ENCODE data around the gene KBTBD6.
"Not testable (repeated sequence)": the region's sequence is repeated elsewhere in the genome, so short reads cannot be mapped to it uniquely, and the experiment has no call there.

KBTBD6 gene

GRCh38 chr13:41133951-41134350, 1.3 kb upstream of the KBTBD6 start:
- no peak for DNase-seq (ENCODE audit: low read depth in 2 of 2)

DNA sequence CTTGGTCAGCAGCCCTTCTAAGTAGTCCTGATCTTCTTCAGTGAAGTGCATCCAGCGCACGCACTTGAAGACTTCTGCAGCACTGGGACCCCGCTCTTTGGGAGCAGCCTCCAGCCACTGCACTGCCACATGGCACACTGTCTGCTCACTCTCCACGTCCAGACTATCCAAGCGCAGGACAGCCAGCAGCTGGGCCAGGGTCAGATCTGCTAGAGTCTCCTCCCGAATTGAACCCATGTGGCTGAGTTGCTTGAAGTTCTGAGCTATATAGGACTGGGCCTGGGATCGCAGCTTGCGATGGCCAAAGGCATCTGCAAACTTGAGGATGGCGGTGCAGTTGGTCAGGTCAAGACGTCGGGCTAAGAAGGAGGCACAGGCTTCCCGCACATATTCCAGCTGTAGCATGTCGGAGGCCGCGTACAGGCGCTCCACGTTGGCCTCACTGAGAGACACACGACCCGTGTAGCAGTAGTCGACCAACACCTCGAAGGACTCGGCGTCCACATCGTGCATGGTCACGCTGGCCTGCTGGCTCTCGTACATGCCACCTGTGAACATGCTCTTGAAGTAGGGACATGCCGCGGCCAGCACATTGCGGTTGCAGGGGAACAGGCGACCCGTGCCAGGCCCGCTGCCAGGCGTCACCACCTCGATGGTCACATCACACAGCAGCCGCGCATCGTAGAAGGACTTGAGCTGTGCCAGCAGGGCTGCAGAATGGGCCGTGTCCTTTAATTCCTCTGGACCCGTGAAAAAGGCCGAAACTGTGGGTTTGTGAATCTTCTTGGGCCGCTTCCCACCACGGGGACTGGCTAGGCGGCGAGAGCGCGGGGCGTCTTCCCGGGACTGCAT, 716 bp downstream of the KBTBD6 start:
- not testable (repeated sequence) for DNase-seq (ENCODE audit: low read depth in 2 of 2)

DNA sequence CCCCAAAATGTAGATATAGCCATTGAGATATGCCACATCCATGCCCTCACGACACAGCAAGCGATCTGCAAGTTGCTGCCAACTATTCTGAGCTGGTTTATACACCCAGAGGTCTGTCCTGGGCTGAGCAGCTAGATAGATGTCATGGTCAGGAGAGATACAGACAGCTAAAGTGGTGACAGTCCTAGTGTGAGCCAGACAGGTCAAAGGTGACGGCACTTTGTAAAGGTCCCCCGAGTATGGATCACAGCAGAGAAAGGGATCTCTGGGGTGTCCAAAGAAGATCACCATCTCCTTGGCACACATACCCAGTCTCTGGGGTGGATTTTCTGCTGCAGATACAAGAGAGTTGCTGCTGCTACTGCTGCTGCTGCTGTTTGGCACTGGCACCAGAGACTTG, 1.4 kb downstream of the KBTBD6 start:
- DNase-seq (ENCODE audit: low read depth in 2 of 2) = not testable (repeated sequence)

- no peak for DNase-seq (ENCODE audit: low read depth in 2 of 2)
Measured at GRCh38 chr13:41130356-41130755, 2.2 kb downstream of the KBTBD6 start.

DNA sequence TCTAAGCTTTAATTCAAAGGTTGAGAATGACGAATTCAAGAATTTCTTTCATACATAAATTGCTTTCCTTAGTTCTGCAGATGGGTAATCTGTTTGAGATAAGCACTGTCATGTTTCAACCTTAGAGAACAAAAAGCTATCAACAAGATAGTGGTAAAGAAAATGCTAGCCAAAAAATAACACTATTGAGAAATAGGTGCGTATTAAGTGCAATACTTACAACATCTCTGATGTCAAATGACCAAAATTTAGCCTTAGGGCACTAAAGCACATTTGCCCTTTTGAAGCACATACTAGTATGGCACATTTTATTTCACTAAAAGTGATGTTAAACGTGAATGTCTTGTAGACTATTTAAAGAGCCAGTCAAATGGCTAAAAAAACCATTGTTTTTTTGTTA, 4.9 kb downstream of the KBTBD6 start:
- no peak for DNase-seq (ENCODE audit: low read depth in 2 of 2)

- no peak for DNase-seq (ENCODE audit: low read depth in 2 of 2)
Measured at GRCh38 chr13:41122838-41123237, 9.8 kb downstream of the KBTBD6 start.

GRCh38 chr13:41117869-41118268, 14.7 kb downstream of the KBTBD6 start:
- DNase-seq (ENCODE audit: low read depth in 2 of 2) = no peak

DNA sequence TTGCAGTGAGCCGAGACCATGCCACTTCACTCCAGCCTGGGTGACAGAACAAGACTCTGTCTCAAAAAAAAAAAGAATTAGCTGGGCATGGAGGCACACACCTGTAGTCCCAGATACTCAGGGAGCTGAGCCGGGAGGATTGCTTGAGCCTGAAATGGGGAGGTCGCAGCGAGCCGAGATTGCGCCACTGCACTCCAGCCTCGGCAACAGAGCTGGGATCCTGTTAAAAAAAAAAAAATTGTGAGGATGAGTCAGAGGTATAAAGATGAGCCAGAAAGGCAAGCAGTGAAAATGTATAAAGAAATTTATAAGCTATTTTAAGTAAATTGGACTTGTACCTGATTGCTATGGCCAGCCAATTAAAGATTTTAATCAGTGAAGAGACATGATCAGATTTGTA, 21.1 kb downstream of the KBTBD6 start:
- DNase-seq (ENCODE audit: low read depth in 2 of 2) = no peak

- no peak for DNase-seq (ENCODE audit: low read depth in 2 of 2)
Measured at GRCh38 chr13:41107584-41108014, 25.0 kb downstream of the KBTBD6 start.

GRCh38 chr13:41107104-41107571, 25.5 kb downstream of the KBTBD6 start:
- no peak for DNase-seq (ENCODE audit: low read depth in 2 of 2)

GRCh38 chr13:41099986-41100385, 32.6 kb downstream of the KBTBD6 start:
- no peak for DNase-seq (ENCODE audit: low read depth in 2 of 2)

DNA sequence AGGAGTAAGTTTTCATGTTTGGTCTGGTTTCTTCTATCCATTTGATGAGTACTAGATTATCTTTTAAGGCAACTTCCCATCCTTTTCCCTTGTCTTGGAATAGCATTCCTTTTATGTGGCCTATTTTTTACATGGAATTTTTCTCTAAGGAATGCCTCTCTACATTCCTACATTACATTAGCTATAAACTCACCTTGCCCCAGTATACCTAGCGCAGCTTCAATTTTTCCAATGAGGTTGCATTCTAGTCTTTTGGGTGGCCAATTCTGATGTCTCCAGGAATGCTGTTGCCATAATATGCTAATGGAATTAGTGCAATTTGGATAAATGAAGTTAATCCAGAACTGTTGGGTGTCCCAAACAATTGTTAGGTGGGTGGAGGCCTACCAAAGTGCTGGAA, 33.8 kb downstream of the KBTBD6 start:
- no peak for DNase-seq (ENCODE audit: low read depth in 2 of 2)

DNA sequence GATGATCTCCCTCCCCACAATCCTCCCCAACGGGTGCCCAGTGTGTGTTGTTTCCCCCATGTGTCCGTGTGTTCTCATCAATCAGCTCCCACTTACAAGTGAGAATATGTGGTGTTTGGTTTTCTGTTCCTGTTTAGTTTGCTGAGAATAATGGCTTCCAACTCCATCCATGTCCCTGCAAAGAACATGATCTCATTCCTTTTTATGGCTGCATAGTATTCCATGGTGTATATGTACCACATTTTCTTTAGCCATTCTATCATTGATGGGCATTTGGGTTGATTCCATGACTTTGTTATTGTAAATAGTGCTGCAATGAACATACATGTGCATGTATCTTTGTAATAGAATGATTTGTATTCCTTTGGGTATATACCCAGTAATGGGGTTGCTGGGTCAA, 36.9 kb downstream of the KBTBD6 start:
- DNase-seq (ENCODE audit: low read depth in 2 of 2) = not testable (repeated sequence)

- DNase-seq (ENCODE audit: low read depth in 2 of 2) = no peak
Measured at GRCh38 chr13:41085961-41086585, 46.5 kb downstream of the KBTBD6 start.

DNA sequence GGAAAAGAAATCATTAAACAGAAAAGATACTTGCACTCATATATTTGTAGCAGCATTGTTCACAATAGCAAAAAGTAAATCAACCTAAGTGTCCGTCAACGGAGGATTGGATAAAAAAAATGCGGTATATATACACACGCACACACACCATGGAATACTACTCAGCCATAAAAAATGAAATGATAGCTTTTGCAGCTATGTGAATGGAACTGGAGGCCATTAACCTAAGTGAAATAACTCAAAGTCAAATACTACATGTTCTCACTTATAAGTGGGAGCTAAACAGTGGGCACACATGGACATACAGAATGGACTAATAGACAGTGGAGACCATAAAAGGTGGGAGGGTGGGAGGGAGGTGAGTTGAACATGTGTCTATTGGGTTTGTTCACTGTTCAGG, 52.9 kb downstream of the KBTBD6 start:
- no peak for DNase-seq (ENCODE audit: low read depth in 2 of 2)
